ENCODE data around the gene HIGD1A. TPM values are rescaled to one million over a fixed set of nuclear protein-coding genes. Genes with fewer than 3 reads are reported as not detected.

Gene HIGD1A
- total and polyA plus RNA-seq, 12 donors, result 62.4 to 324 (median 120) TPM

DNA sequence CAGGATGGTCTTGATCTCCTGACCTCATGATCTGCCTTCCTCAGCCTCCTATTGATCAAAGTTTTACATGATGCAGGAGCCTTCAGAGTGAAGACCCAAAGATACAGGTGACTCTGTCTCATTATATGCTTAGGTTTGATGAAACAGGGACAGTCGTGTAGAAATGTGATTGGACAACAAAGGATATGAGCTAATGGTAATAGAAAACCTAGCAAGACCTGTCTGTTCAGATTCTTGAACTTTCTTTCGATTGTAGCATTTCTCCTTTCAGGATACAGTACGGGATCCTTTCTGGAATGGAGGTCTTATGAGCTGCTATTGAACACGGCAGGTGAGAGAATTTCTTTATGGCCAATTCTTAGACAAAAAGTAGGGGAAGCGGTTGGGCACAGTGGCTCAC is 4.9 kb upstream of the HIGD1A start, which contains the start of gene ACKR2:
Gene ACKR2 (plus strand): TSS at position 244 of the 400 bp plus-strand sequence. CDS start 55,058 bp downstream, outside the sequence.
- intact Hi-C loops (cut with DNase I), result no loop called here
- Histone ChIP-seq H3K27ac (no peak within 1 kb of the TSS), H3K9me3 (replicated peaks in 1 of 3) (no peaks in the 10 kb centered on the region), H3K4me1 (replicated peaks in 1 of 2) (peaks cover 0 to 6% of the 10 kb centered on the region in 2 donors), H3K27me3 (no peaks in the 10 kb centered on the region), H3K36me3 (replicated peaks in 1 of 2) (no peaks in the 10 kb centered on the region), H3K4me3 (no peak within 1 kb of the TSS)
- no peak for DNase-seq
- 89 to 92% (median 91%) methylated on average over 5 of the region's 5 CpGs for WGBS, 4 donors
- no peak for TF ChIP-seq POLR2A (IDR thresholded peaks at IDR 0.05)
- TF ChIP-seq, protein P1, sequence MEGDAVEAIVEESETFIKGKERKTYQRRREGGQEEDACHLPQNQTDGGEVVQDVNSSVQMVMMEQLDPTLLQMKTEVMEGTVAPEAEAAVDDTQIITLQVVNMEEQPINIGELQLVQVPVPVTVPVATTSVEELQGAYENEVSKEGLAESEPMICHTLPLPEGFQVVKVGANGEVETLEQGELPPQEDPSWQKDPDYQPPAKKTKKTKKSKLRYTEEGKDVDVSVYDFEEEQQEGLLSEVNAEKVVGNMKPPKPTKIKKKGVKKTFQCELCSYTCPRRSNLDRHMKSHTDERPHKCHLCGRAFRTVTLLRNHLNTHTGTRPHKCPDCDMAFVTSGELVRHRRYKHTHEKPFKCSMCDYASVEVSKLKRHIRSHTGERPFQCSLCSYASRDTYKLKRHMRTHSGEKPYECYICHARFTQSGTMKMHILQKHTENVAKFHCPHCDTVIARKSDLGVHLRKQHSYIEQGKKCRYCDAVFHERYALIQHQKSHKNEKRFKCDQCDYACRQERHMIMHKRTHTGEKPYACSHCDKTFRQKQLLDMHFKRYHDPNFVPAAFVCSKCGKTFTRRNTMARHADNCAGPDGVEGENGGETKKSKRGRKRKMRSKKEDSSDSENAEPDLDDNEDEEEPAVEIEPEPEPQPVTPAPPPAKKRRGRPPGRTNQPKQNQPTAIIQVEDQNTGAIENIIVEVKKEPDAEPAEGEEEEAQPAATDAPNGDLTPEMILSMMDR (IDR thresholded peaks at IDR 0.05), result no peak

DNA sequence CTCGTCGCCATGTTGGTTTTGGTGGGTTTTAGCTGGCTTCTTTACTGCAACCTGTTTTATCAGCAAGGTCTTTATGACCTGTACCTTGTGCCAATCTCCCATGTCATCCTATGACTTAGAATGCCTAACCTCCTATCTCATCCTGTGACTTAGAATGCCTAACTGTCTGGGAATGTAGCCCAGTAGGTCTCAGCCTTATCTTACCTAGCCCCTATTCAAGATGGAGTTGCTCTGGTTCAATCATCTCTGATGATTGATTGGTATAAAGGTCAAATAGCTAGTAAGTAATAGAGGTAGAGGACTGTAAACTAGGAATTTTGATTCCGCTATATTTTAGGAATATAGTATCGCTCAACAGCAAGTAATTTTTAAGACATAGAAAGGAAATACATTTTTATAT is 3.6 kb upstream of the HIGD1A start:
- no peak for TF ChIP-seq POLR2A (IDR thresholded peaks at IDR 0.05)
- TF ChIP-seq, protein P1 (IDR thresholded peaks at IDR 0.05), result no peak
- DNase-seq, result no peak
- Histone ChIP-seq H3K36me3 (replicated peaks in 1 of 2) (no peaks in the 10 kb centered on the region), H3K27ac (no peak overlapping the region), H3K4me3 (no peak overlapping the region), H3K9me3 (replicated peaks in 1 of 3) (no peaks in the 10 kb centered on the region), H3K27me3 (no peaks in the 10 kb centered on the region), H3K4me1 (replicated peaks in 1 of 2) (peaks cover 5 to 10% of the 10 kb centered on the region in 2 donors)
- intact Hi-C loops (cut with DNase I), result no loop called here
- 77 to 90% (median 85%) methylated on average over 4 of the region's 4 CpGs for WGBS, 4 donors

- TF ChIP-seq POLR2A (IDR thresholded peaks at IDR 0.05), result no peak
- TF ChIP-seq, protein P1 (IDR thresholded peaks at IDR 0.05), result no peak
- H3K27ac ChIP-seq, result peak overlapping the region in 1 of 5 donors; percentile 99
Observed at GRCh38 chr3:42805141-42805821, 991 bp upstream of the HIGD1A start.

GRCh38 chr3:42804831-42805132 is 492 bp upstream of the HIGD1A start:
- 0 to 3% (median 2%) methylated on average over 10 to 13 of the region's 13 CpGs for WGBS, 4 donors
- intact Hi-C loops (cut with DNase I), result no loop called here
- Histone ChIP-seq H3K4me1 (replicated peaks in 1 of 2) (peaks cover 21 to 42% of the 10 kb centered on the region in 2 donors), H3K27me3 (no peaks in the 10 kb centered on the region), H3K36me3 (replicated peaks in 1 of 2) (no peaks in the 10 kb centered on the region), H3K4me3 (peak overlapping the region in 3 of 4 donors; percentile 27 to 92 (median 76)), H3K9me3 (replicated peaks in 1 of 3) (no peaks in the 10 kb centered on the region), H3K27ac (peak overlapping the region in 4 of 5 donors; percentile 92 to 99 (median 94))
- no peak for DNase-seq
- no peak for TF ChIP-seq POLR2A (IDR thresholded peaks at IDR 0.05)
- TF ChIP-seq, protein P1 (IDR thresholded peaks at IDR 0.05), result no peak

More at GRCh38 chr3:42805141-42805821, 991 bp upstream of the HIGD1A start:
- WGBS, 4 donors, result 53 to 64% (median 59%) methylated on average over 21 to 23 of the region's 23 CpGs
- Histone ChIP-seq H3K27me3 (no peaks in the 10 kb centered on the region), H3K4me1 (replicated peaks in 1 of 2) (peaks cover 17 to 37% of the 10 kb centered on the region in 2 donors), H3K9me3 (replicated peaks in 1 of 3) (no peaks in the 10 kb centered on the region), H3K4me3 (peak overlapping the region in 1 of 4 donors; percentile 76), H3K36me3 (replicated peaks in 1 of 2) (no peaks in the 10 kb centered on the region)
- peak; percentile 17 to 72 (median 32) for DNase-seq
- intact Hi-C loops (cut with DNase I), result no loop called here
